ENCODE results near the gene SMIM27. TPM values are rescaled to one million over a fixed set of nuclear protein-coding genes. Genes with fewer than 3 reads are reported as not detected.

The SMIM27 gene
- total and polyA plus RNA-seq, 9 of the 15 experiments (the other 6 are each of a cell fraction or from before 2014, with no cell fraction given) = 2.9 to 16.1 (median 7.9) TPM

DNA sequence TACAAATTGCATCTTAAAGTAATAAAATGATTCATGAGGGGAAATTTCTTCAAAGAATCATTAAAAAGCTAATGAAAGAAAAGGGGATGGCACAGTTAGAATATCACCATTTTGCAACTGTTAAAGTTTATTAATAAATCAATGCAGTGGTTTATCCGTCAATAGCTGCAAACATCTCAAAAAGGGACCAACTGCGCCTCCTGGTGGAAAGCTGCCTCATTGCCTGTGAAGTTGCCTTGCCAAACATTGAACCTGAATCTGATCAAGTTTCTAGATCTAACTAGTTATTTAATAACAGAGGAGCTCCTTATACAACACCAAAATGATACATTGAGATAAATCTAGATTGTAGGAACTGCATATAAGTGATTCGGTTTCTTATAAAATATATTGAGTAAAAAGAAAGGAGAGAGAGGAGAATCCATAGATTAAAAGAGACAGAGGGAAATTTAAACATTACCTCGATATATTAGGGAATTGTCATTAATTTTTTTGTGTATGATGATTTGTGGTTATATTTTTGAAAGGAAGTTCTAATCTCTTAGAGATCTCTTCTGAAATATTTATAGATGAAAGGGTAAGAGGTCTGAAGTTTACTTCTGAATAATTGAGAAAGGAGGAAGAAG, 27.7 kb downstream of the SMIM27 start:
- POLR2A ChIA-PET = interaction anchor here (0.7 to 1.0 kb wide), 3 partner anchors 11 to 201 kb away, joined by 3 to 5 read pairs (median 4); partner anchors contain the start of gene ACO1
- CTCF ChIA-PET (ENCODE audit: low intra/inter-chr PET ratio) = interaction anchor here (0.7 to 6.5 kb wide), 5 partner anchors 48 to 389 kb away, joined by 3 to 93 read pairs (median 4); no protein-coding TSS in a partner anchor
- intact Hi-C loops (cut with micrococcal nuclease) = loop anchor here (1.0 to 10.0 kb wide), 2 partner anchors 125 to 201 kb away; no protein-coding TSS in a partner anchor
- in situ Hi-C loops (cut with MboI) = loop anchor here (5.0 kb wide), 2 partner anchors 198 to 387 kb away; partner anchors contain the start of gene ACO1
- H3K27me3 ChIP-seq (ENCODE audit: control insufficient read depth in 2 of 2, insufficient read depth in 2 of 2, low read length in 2 of 2) = no peaks in the 10 kb centered on the region
- peak; percentile 59; the same call in 1 of the 3 replicates for ATAC-seq
- no peak overlapping the region for H2AFZ ChIP-seq (ENCODE audit: low read depth, low read length)
- no peak overlapping the region for H3K4me2 ChIP-seq (ENCODE audit: insufficient read depth, low read length)
- H3K4me1 ChIP-seq (replicated peaks in 1 of 2; ENCODE audit: control insufficient read depth in 2 of 2, insufficient read depth in 2 of 2, low read length in 2 of 2) = no peaks in the 10 kb centered on the region; a peak in 1 of 5 replicates
- H3K9me1 ChIP-seq (ENCODE audit: control insufficient read depth, insufficient read depth, low read length) = no peaks in the 10 kb centered on the region
- FAIRE-seq = peak; percentile 75
- H3K27ac ChIP-seq (ENCODE audit: extremely low read depth, low read depth, low read length) = no peak overlapping the region
- H3K4me3 ChIP-seq = no peak overlapping the region
- no peaks in the 10 kb centered on the region for H4K20me1 ChIP-seq (replicated peaks; ENCODE audit: control insufficient read depth, insufficient read depth, low read length)
- no peak overlapping the region for H3K9ac ChIP-seq (ENCODE audit: insufficient read depth in 1 of 2, low read depth in 2 of 2, low read length in 2 of 2)
- H3K36me3 ChIP-seq (ENCODE audit: control insufficient read depth, insufficient read depth, low read length) = no peaks in the 10 kb centered on the region
- no peaks in the 10 kb centered on the region for H3K79me2 ChIP-seq (ENCODE audit: control insufficient read depth, insufficient read depth, low read length)
- 0% methylated on average over 4 of the region's 4 CpGs for WGBS (ENCODE audit: insufficient coverage, low coverage, missing lambda C conversion rate)
- no TSS peak for BruUV-seq (replicated peaks)
- H3K9me3 ChIP-seq (replicated peaks; ENCODE audit: control insufficient read depth, insufficient read depth, low read depth, low read length) = no peaks in the 10 kb centered on the region
- DNase-seq (ENCODE audit: extremely low read depth in 1 of 4, low spot score in 3 of 4) = peak; percentile 27 to 60 (median 40)
- TF ChIP-seq, protein P1, sequence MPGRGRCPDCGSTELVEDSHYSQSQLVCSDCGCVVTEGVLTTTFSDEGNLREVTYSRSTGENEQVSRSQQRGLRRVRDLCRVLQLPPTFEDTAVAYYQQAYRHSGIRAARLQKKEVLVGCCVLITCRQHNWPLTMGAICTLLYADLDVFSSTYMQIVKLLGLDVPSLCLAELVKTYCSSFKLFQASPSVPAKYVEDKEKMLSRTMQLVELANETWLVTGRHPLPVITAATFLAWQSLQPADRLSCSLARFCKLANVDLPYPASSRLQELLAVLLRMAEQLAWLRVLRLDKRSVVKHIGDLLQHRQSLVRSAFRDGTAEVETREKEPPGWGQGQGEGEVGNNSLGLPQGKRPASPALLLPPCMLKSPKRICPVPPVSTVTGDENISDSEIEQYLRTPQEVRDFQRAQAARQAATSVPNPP (IDR thresholded peaks at IDR 0.05; ENCODE audit: borderline replicate concordance, insufficient read depth, insufficient read length) = no peak
- TF ChIP-seq AFF1 (IDR thresholded peaks at IDR 0.05; ENCODE audit: low read depth in 1 of 2, partially characterized antibody in 2 of 2) (no peak), ZBED1 (IDR thresholded peaks at IDR 0.05) (no peak), RAD21 (CRISPR knock-in tag; conservative IDR thresholded peaks at IDR 0.05 in 1 of 2, IDR thresholded peaks at IDR 0.05 in 1 of 2) (peak; percentile 60 to 85), CXXC5 (CRISPR knock-in tag; IDR thresholded peaks at IDR 0.05) (no peak), ZNF175 (CRISPR knock-in tag; IDR thresholded peaks at IDR 0.05; ENCODE audit: low read depth) (no peak), C11orf30 (IDR thresholded peaks at IDR 0.05; ENCODE audit: low read depth) (no peak), SMC3 (conservative IDR thresholded peaks at IDR 0.05; ENCODE audit: insufficient read depth, low read depth, low read length) (peak; percentile 89), PREB (CRISPR knock-in tag; IDR thresholded peaks at IDR 0.05) (no peak)
